ENCODE data around the gene PNPT1.

DNA sequence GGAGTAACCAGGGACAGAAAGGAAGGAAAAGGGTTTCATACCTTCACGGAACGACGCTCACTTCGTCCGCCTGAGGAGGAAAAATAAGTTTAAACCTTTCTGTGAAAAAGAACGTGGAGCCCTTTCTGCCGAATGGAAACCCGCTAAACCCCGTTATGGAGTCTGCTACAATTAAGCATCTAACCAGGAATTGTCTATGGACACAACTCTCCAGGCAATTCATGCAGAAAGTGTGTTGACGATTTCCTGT is 75.7 kb downstream of the PNPT1 start:
- TF ChIP-seq YY1 (IDR thresholded peaks at IDR 0.05; ENCODE audit: low read depth): no peak
- no peak for TF ChIP-seq MAX (IDR thresholded peaks at IDR 0.05)
- TF ChIP-seq, protein P1, sequence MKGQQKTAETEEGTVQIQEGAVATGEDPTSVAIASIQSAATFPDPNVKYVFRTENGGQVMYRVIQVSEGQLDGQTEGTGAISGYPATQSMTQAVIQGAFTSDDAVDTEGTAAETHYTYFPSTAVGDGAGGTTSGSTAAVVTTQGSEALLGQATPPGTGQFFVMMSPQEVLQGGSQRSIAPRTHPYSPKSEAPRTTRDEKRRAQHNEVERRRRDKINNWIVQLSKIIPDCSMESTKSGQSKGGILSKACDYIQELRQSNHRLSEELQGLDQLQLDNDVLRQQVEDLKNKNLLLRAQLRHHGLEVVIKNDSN (IDR thresholded peaks at IDR 0.05): no peak
- TF ChIP-seq EP300 (IDR thresholded peaks at IDR 0.05; ENCODE audit: borderline replicate concordance): no peak
- no peak for TF ChIP-seq RAD21 (IDR thresholded peaks at IDR 0.05; ENCODE audit: low read depth)
- no peak for TF ChIP-seq TAF1 (IDR thresholded peaks at IDR 0.05; ENCODE audit: low read depth)
- no peak for TF ChIP-seq TEAD4 (IDR thresholded peaks at IDR 0.05)
- no peak for TF ChIP-seq EGR1 (IDR thresholded peaks at IDR 0.05)
